Measurements from ENCODE around the gene MGST2.

Gene MGST2

GRCh38 chr4:139734201-139734874 is 68.7 kb downstream of the MGST2 start:
- DNase-seq (ENCODE audit: low spot score): no peak
- in situ Hi-C loops (cut with MboI; ENCODE audit: low pct_unique_long_range_greater_than_20kb, low sequenced_read_pairs, unreplicated experiment): no loop called here
- TF ChIP-seq CTCF (IDR thresholded peaks at IDR 0.05; ENCODE audit: extremely low read depth, insufficient read depth, missing control alignments): no peak

GRCh38 chr4:139734875-139735380 is 69.3 kb downstream of the MGST2 start:
- peak; percentile 86 for DNase-seq (ENCODE audit: low spot score)
- TF ChIP-seq CTCF (IDR thresholded peaks at IDR 0.05; ENCODE audit: extremely low read depth, insufficient read depth, missing control alignments): peak; percentile 70
- in situ Hi-C loops (cut with MboI; ENCODE audit: low pct_unique_long_range_greater_than_20kb, low sequenced_read_pairs, unreplicated experiment): no loop called here

- in situ Hi-C loops (cut with MboI; ENCODE audit: low pct_unique_long_range_greater_than_20kb, low sequenced_read_pairs, unreplicated experiment): no loop called here
- TF ChIP-seq CTCF (IDR thresholded peaks at IDR 0.05; ENCODE audit: extremely low read depth, insufficient read depth, missing control alignments): no peak
- peak; percentile 58 for DNase-seq (ENCODE audit: low spot score)
Measured at GRCh38 chr4:139735381-139736273, 70.0 kb downstream of the MGST2 start.

- in situ Hi-C loops (cut with MboI; ENCODE audit: low pct_unique_long_range_greater_than_20kb, low sequenced_read_pairs, unreplicated experiment): no loop called here
- no peak for TF ChIP-seq CTCF (IDR thresholded peaks at IDR 0.05; ENCODE audit: extremely low read depth, insufficient read depth, missing control alignments)
- no peak for DNase-seq (ENCODE audit: low spot score)
Measured at GRCh38 chr4:139736274-139736660, 70.6 kb downstream of the MGST2 start.

GRCh38 chr4:139736661-139737060 is 71.0 kb downstream of the MGST2 start:
- in situ Hi-C loops (cut with MboI; ENCODE audit: low pct_unique_long_range_greater_than_20kb, low sequenced_read_pairs, unreplicated experiment): no loop called here
- DNase-seq (ENCODE audit: low spot score): no peak
- TF ChIP-seq CTCF (IDR thresholded peaks at IDR 0.05; ENCODE audit: extremely low read depth, insufficient read depth, missing control alignments): no peak

- no peak for DNase-seq (ENCODE audit: low spot score)
Measured at GRCh38 chr4:139738846-139739613, 73.4 kb downstream of the MGST2 start.

More at GRCh38 chr4:139738846-139739613, 73.4 kb downstream of the MGST2 start:
- in situ Hi-C loops (cut with MboI; ENCODE audit: low pct_unique_long_range_greater_than_20kb, low sequenced_read_pairs, unreplicated experiment): no loop called here
- TF ChIP-seq CTCF (IDR thresholded peaks at IDR 0.05; ENCODE audit: extremely low read depth, insufficient read depth, missing control alignments): no peak
